Hepatocyte (in vitro differentiated cells): ENCODE measurements around the gene NR1D1. TPM values are rescaled to one million over a fixed set of nuclear protein-coding genes. Genes with fewer than 3 reads are reported as not detected.

Experiments
- DNase-seq: peaks from one replicate; pipeline ENCODE4 v3.0.0-alpha.2; 2016; ENCODE audit warnings: low spot score
- H2AFZ ChIP-seq: fragments of 200-600 bp; sonication (generic); 2 replicates; pipeline ENCODE4 v1.6.0; 2016; ENCODE audit warnings: antibody characterized with exemption, mild to moderate bottlenecking
- H3K27ac ChIP-seq: fragments of 200-600 bp; sonication (generic); 2 replicates; pipeline ENCODE4 v1.5.1; 2016; ENCODE audit warnings: mild to moderate bottlenecking
- H3K27me3 ChIP-seq: fragments of 200-600 bp; sonication (generic); 2 replicates; pipeline ENCODE4 v1.6.1; 2016
- H3K36me3 ChIP-seq: fragments of 200-600 bp; sonication (generic); replicated peaks from 2 replicates; pipeline ENCODE4 v1.5.1; 2016; ENCODE audit warnings: low read depth; ENCODE audit not compliant: insufficient read depth
- H3K4me1 ChIP-seq: fragments of 200-600 bp; sonication (generic); 2 replicates; pipeline ENCODE4 v1.5.1; 2016; ENCODE audit warnings: mild to moderate bottlenecking, moderate library complexity; ENCODE audit not compliant: insufficient read depth
- H3K4me2 ChIP-seq: fragments of 200-600 bp; sonication (generic); 2 replicates; pipeline ENCODE4 v1.6.0; 2016
- H3K4me3 ChIP-seq: fragments of 200-600 bp; sonication (generic); 2 replicates; pipeline ENCODE4 v1.5.1; 2016; ENCODE audit warnings: mild to moderate bottlenecking
- H3K79me2 ChIP-seq: fragments of 200-600 bp; sonication (generic); 2 replicates; pipeline ENCODE4 v1.6.0; 2017; ENCODE audit warnings: mild to moderate bottlenecking
- H3K9me2 ChIP-seq: fragments of 200-600 bp; sonication (generic); replicated peaks from 2 replicates; pipeline ENCODE4 v1.6.0; 2017; ENCODE audit warnings: mild to moderate bottlenecking; ENCODE audit not compliant: insufficient read depth
- H3K9me3 ChIP-seq: fragments of 200-600 bp; sonication (generic); 2 replicates; pipeline ENCODE4 v1.5.1; 2016; ENCODE audit warnings: low read depth, mild to moderate bottlenecking
- H4K20me1 ChIP-seq: fragments of 200-600 bp; sonication (generic); 2 replicates; pipeline ENCODE4 v1.6.0; 2016; ENCODE audit warnings: mild to moderate bottlenecking; ENCODE audit not compliant: insufficient read depth, poor library complexity, severe bottlenecking
- CTCF ChIP-seq: fragments of 200-600 bp; sonication (generic); IDR thresholded peaks from 2 replicates; pipeline ENCODE4 v1.5.1; 2016; ENCODE audit warnings: antibody characterized with exemption, mild to moderate bottlenecking; ENCODE audit not compliant: poor library complexity
- EZH2 ChIP-seq: fragments of 200-600 bp; sonication (generic); IDR thresholded peaks from 2 replicates; pipeline ENCODE4 v1.6.1; 2016; ENCODE audit warnings: antibody characterized with exemption, mild to moderate bottlenecking, borderline replicate concordance
- EZH2phosphoT487 ChIP-seq: fragments of 200-600 bp; sonication (generic); IDR thresholded peaks from one replicate; pipeline ENCODE4 v1.6.1; 2018; ENCODE audit warnings: antibody characterized with exemption, mild to moderate bottlenecking, low read depth, moderate library complexity; ENCODE audit not compliant: unreplicated experiment, severe bottlenecking
- WGBS: methylation state at CpG from one replicate; pipeline ENCODE4 v1.1.6; 2016; ENCODE audit warnings: low lambda C conversion rate; ENCODE audit errors: missing lambda C conversion rate; 5-methylcytosine and 5-hydroxymethylcytosine counted together
- polyA plus RNA-seq: library from polyadenylated mRNA; unstranded; fragments of >200 nt; fragmentation: Nextera tagmentation; extraction: Ambion mirVana; gene quantifications from 2 replicates; pipeline ENCODE4 v1.2.1, GENCODE V29; 2016
- total RNA-seq: library from RNA; depleted of rRNA; stranded (reverse); fragments of >200 nt; gene quantifications from 2 replicates; pipeline ENCODE4 v1.2.3, GENCODE V29; 2014

Gene NR1D1
- total and polyA plus RNA-seq, 2 experiments from 2014 or later: 3.0 to 7.1 TPM

GRCh38 chr17:40104594-40105486, 4.5 kb upstream of the NR1D1 start:
- no peak overlapping the region for H3K4me3 ChIP-seq
- TF ChIP-seq EZH2phosphoT487 (no peak), CTCF (no peak), EZH2 (no peak)
- H3K4me1 ChIP-seq: peaks cover 55% of the 10 kb centered on the region
- H2AFZ ChIP-seq: no peak overlapping the region
- H3K9me3 ChIP-seq: no peaks in the 10 kb centered on the region
- no peaks in the 10 kb centered on the region for H3K79me2 ChIP-seq
- peak overlapping the region; percentile 81 for H3K27ac ChIP-seq
- 81% methylated on average over 3 of the region's 3 CpGs for WGBS
- DNase-seq: no peak
- no peaks in the 10 kb centered on the region for H3K36me3 ChIP-seq
- H3K9me2 ChIP-seq: no peaks in the 10 kb centered on the region
- H3K4me2 ChIP-seq: no peak overlapping the region
- no peaks in the 10 kb centered on the region for H3K27me3 ChIP-seq
- no peaks in the 10 kb centered on the region for H4K20me1 ChIP-seq

- H3K4me2 ChIP-seq: peak overlapping the region; percentile 18
- H3K9me3 ChIP-seq: no peaks in the 10 kb centered on the region
- no peaks in the 10 kb centered on the region for H3K27me3 ChIP-seq
- H3K4me1 ChIP-seq: peaks cover 53% of the 10 kb centered on the region
- peak overlapping the region; percentile 81 for H3K27ac ChIP-seq
- no peaks in the 10 kb centered on the region for H3K79me2 ChIP-seq
- H3K36me3 ChIP-seq: no peaks in the 10 kb centered on the region
- no peaks in the 10 kb centered on the region for H3K9me2 ChIP-seq
- no peak for TF ChIP-seq EZH2
- TF ChIP-seq CTCF: no peak
- TF ChIP-seq EZH2phosphoT487: no peak
- WGBS: 63% methylated on average over 2 of the region's 2 CpGs
- H3K4me3 ChIP-seq: no peak overlapping the region
- no peak for DNase-seq
- H2AFZ ChIP-seq: no peak overlapping the region
- no peaks in the 10 kb centered on the region for H4K20me1 ChIP-seq
Observed at GRCh38 chr17:40103688-40104087, 3.3 kb upstream of the NR1D1 start.

- Histone ChIP-seq H2AFZ (no peak overlapping the region), H3K4me2 (peak overlapping the region; percentile 18)
- 44% methylated on average over 3 of the region's 3 CpGs for WGBS
Observed at GRCh38 chr17:40103071-40103661, 2.8 kb upstream of the NR1D1 start.

More at GRCh38 chr17:40103071-40103661, 2.8 kb upstream of the NR1D1 start:
- Histone ChIP-seq H3K4me3 (no peak overlapping the region), H3K9me3 (no peaks in the 10 kb centered on the region), H4K20me1 (no peaks in the 10 kb centered on the region), H3K9me2 (no peaks in the 10 kb centered on the region), H3K36me3 (no peaks in the 10 kb centered on the region), H3K79me2 (no peaks in the 10 kb centered on the region), H3K27ac (peak overlapping the region; percentile 81), H3K27me3 (no peaks in the 10 kb centered on the region), H3K4me1 (peaks cover 54% of the 10 kb centered on the region)
- DNase-seq: no peak
- TF ChIP-seq EZH2 (no peak), EZH2phosphoT487 (no peak), CTCF (no peak)
